Raji (cell line): ENCODE measurements around the gene PMEPA1.

Experiments
- POLR2A ChIP-seq: IDR thresholded peaks from 2 replicates; pipeline ENCODE4 v1.6.1; 2011; ENCODE audit warnings: low read depth, low read length, control low read depth; ENCODE audit not compliant: insufficient read depth

PMEPA1 gene

DNA sequence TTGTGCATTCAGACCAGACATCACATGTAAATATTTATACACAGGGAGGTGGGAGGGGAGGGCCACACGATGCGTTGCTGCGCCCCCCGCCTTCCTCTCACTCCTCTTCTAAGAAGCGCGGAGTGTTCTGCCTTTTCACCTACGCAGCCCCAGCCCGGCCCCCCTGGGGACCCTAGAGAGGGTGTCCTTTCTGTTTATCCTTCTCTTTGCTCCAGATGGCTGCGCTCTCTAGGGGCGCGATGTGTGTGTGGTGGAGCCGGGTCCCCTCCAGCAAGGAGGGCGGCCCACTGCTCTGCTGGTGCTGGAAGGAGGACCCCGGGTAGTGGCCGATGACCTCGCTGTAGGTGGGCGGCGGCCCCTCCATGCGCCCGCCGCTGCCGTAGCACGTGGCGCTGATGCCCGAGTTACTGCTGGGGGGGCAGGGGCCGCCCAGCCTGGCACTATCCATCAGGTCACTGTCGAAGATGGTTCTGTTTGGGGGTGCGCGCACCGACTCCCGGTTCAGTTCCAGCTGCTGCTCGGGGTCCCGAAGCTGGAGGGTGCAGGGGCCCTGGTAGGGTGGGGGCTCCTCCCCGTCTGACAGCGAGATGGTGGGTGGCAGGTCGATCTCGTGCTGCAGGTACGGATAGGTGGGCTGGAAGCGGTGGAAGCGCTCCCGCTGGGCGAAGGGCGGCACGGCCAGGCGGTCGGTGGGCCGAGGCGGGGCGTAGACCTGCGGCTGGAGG, 57.8 kb downstream of the PMEPA1 start:
- TF ChIP-seq POLR2A = no peak

GRCh38 chr20:57650756-57651483, 58.9 kb downstream of the PMEPA1 start:
- TF ChIP-seq POLR2A = no peak

- no peak for TF ChIP-seq POLR2A
These were observed 59.5 kb downstream of the PMEPA1 start for GRCh38 chr20:57650266-57650665.

GRCh38 chr20:57649617-57650015, 60.2 kb downstream of the PMEPA1 start:
- no peak for TF ChIP-seq POLR2A

DNA sequence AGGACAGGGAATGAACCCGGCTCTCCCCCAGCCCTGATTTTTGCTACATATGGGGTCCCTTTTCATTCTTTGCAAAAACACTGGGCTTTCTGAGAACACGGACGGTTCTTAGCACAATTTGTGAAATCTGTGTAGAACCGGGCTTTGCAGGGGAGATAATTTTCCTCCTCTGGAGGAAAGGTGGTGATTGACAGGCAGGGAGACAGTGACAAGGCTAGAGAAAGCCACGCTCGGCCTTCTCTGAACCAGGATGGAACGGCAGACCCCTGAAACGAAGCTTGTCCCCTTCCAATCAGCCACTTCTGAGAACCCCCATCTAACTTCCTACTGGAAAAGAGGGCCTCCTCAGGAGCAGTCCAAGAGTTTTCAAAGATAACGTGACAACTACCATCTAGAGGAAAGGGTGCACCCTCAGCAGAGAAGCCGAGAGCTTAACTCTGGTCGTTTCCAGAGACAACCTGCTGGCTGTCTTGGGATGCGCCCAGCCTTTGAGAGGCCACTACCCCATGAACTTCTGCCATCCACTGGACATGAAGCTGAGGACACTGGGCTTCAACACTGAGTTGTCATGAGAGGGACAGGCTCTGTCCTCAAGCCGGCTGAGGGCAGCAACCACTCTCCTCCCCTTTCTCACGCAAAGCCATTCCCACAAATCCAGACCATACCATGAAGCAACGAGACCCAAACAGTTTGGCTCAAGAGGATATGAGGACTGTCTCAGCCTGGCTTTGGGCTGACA, 60.8 kb downstream of the PMEPA1 start:
- TF ChIP-seq POLR2A = no peak

GRCh38 chr20:57647933-57648785, 61.7 kb downstream of the PMEPA1 start:
- no peak for TF ChIP-seq POLR2A

- no peak for TF ChIP-seq POLR2A
These were observed 62.5 kb downstream of the PMEPA1 start for GRCh38 chr20:57647006-57647932.

DNA sequence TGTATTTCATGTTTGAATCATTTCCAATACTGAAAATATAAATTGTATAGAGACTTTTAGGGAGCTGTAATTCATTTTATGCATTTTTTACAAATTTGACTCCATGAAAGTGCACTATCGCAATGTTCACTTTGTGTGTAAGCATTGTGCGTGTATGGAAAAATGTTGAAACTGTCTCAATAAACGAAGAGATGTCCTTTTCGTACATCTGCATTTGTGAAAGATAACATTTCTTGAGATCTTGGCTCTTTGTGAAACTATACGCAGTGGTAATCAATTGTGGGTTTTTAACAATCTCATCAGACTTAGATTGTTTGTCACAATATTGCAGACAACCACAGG, 70.9 kb downstream of the PMEPA1 start:
- no peak for TF ChIP-seq POLR2A

DNA sequence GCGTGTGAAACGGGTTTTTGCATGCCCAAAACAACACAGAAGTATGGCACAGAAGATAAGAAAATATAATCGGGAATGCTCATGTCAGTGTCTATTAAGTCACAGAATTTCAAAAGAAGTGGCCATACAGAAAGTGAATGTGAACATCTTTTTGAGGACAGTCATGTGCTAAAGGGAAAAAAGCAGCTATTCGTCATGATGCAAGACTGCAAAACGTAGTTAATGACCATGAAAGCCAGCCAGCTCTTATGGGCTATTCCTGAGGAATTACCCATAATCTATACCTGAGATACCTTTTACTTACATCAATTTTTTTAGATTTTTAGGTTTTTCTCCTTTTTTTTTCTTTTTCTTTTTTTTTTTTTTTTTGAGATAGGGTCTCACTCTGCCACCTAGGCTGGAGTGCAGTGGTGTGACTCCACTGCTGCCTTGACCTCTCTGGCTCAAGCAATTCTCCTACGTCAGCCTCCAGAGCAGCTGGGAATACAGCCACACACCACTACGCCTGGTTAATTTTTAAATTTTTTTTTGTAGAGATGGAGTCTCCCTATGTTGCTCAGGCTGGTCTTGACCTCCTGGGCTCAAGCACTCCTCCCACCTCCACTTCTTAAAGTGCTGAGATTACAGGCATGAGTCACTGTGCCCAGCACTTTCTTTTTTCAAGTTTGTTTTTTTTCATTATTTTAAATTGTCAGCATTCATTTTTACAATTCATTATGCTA, 71.5 kb downstream of the PMEPA1 start:
- no peak for TF ChIP-seq POLR2A

DNA sequence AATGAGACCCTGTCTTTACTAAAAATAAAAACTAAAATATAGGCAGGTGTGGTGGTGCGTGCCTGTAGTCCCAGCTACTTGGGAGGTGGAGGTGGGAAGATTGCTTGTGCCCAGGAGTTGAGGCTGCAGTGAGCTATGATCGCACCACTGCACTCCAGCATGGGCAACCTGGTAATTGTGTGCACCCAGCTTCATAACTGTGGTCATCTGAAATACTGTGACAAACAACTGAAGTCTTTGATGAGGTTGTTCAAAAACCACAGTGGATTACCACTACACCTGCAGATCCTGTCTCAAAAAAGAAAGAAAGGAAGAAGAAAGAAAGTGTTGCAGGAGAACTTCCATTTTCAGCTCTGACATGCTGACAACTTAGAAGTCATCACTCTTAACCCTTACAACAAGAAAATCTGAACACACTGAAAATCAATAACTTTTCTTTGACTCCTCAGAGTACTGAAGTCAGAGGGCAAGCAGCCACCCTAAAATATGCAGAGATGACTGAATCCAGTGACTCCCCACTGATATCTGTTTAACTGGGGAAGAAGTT, 75.8 kb downstream of the PMEPA1 start:
- no peak for TF ChIP-seq POLR2A

GRCh38 chr20:57632286-57632685, 77.5 kb downstream of the PMEPA1 start:
- TF ChIP-seq POLR2A = no peak

DNA sequence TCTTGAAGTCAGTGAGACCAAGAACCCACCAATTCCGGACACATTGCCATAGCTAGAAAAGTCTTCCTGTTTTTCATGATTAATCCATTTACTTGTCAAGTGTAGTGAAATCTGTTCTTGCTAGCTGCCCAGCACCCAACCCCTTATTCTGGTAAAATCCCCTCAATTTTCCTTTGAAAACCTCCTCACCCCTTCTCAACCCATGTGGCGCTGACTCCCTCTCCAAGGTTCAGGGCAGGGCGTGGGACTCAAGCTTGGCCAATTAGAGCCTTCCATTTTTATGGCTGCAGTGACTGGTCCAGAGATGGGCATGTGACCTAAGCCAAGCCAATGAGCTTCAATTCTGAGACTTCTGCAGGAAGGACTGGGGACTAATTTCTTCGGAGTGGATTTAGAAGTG, 79.8 kb downstream of the PMEPA1 start:
- TF ChIP-seq POLR2A = no peak

DNA sequence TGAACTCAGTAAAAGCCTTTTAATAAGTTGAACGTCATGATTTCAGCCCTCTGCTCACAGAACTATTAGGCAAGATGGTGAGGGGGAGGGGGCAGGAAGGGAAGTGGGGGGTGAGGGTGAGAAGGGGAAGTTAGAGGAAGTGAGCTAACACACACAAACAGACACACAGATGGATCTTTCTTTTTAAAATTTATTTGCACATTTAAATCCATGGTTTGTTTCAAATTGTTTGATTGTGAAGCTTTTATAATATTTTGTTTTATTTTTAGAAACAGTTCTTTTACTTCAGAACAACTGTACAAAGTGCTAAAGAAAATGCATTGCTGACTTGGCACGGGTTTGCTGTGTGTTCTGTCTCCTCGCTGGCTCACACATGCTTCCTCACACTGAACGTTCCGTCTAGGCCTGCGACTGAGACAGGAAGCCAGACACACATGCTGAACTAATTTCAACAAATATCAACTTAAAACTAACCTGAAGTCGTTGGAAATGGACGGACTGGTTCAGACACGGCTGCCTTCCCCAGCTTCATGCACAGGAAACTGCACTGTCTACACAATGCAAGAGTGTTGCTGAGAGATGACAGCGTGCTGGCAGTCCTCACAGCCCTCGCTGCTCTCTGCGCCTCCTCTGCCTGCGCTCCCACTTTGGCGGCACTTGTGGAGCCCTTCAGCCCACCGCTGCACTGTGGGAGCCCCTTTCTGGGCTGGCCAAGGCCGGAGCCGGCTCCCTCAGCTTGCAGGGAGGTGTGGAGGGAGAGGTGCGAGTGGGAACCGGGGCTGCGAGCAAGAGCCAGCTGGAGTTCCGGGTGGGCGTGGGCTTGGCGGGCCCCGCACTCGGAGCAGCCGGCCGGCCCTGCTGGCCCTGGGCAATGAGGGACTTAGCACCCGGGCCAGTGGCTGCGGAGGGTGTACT, 81.5 kb downstream of the PMEPA1 start:
- TF ChIP-seq POLR2A = no peak

- TF ChIP-seq POLR2A = no peak
These were observed 82.5 kb downstream of the PMEPA1 start for GRCh38 chr20:57627339-57627738.
